Stimulated activated CD4-positive, alpha-beta T cell treated with anti-CD3 and anti-CD28 coated beads, Interleukin-1b, Interleukin-23, amount 100 ng/mL, for 4 hours (primary cell): Measurements from ENCODE around the gene FGFBP1.

ENCODE experiments used
- DNase-seq, 2 donors: peaks; one replicate each; pipeline ENCODE4 v3.0.0-alpha.2; 2020; ENCODE audit warnings: low read depth in 2 of 2

Gene FGFBP1

DNA sequence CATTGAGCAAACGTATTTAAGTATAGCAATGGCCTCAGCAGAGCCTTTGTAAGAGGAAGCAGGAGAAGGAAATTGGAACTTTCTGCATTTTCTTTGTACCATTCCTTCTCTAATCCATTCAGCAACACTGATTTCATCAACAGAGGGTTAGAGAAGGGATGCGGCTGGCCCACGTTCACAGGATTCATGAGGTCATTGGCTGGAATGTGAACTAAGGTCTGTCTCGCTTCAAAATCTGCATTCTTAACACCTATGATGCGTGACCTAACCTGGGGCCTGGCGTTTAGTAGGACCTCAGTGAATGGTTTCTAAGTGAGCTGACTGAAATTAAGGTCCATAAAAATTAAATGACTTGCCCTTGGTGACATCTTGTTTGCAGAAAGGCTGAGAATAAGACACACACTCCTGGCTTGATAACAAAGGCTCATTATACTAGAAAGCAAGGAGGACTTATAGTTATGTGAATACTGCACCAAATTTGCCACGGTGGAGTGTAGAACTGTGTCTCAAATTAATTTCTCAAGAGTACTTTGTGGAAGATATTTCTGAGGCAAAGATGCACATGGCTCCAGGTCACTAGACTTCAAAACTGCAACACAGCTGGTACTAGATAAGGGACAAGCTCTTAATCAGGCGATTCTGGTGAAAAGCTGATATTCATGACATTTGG, 25.4 kb downstream of the FGFBP1 start:
- DNase-seq = no peak

DNA sequence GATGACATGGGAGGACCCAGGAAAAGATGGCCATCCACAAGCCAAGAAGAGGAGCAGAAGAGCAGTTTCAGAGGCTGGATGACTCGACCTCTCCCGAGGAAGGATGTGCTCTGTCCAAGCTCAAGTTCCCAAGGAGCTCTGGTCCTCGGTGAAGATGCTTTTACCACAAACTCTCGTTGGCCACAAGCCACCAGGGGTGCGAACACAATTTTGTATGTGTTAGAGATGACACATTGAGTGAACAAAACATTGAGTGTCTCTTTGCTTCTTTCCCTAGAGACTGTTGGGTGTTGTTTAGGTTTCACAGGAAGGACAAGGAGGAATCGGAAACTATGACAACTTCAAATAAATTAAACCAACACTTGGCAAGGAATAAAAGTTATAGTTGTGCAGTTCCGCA, 26.3 kb downstream of the FGFBP1 start:
- no peak for DNase-seq

DNA sequence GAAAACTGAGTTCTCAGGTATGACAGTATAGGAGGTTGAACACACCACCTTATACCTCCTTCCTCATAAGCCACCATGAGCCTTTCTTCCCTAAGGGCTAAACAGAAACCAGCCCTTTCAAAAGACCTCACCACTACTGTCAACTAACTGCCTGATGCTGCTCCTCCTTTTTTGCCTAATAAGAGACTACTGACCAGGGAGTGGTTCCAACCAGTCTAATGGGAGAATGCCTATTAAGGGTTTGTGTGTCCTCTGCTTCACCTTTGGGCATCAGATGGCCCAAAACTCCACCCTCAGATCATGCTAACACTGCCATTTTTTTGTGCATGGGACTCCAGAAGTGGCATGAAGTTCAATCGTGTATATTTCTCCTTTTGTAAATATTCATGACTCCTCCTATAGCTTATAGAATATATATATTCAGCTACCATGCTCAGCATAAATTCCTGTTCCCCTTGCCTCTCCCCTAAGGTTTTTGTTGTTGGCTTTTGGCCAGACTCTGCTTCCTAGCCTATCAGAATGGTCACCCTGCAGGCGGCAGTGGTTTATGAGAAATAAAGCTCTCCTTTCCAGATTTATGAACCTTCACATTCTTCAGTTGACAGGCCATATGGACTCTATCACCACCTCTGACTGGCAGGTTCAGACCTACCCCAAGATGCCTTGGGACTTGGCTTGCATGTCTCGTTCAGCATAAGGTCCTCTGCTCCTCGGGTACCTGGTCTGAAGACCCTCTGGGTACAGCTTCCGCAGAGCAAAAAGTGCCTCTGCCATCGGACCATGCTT, 28.2 kb downstream of the FGFBP1 start:
- no peak for DNase-seq

DNA sequence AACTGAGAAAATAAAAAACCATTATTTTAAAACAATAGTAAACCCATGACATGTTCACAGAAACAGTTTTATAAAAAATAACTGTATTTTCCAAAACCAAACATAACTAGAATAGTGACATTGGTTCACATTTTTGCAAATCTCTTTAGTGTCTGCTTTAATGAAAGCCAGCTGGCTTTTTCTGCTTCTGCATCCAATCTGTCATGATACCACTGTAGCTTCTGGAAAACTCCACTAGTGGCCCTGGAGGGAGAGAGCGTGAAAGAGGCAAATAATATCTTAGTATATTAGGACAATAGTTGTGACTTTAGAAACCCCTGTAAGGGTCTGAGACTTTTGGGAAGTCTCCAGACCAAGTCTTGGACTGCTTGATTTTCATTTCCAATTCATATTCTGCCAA, 31.1 kb downstream of the FGFBP1 start:
- no peak for DNase-seq

DNA sequence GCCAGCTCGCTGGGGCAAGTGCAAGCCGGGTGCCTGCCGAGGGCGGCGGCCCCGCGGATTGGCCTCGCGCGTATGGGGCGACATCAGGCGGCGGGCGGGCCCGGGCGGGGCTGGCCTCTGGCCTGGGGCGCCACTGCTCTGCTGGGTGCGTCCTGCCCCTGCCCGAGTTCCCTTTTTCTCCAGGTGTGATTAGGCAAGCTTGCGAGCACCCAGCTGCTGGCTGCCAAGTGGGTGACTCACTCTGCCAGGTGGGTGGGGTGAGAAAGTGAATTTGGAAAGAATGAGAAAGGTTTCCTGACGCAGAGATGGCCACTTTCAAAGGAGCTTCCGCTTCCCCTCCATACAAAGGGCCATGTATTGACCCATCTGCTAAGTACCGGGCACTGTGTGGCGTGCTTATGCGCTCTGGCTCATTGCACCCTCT, 32.5 kb downstream of the FGFBP1 start:
- no peak for DNase-seq

DNA sequence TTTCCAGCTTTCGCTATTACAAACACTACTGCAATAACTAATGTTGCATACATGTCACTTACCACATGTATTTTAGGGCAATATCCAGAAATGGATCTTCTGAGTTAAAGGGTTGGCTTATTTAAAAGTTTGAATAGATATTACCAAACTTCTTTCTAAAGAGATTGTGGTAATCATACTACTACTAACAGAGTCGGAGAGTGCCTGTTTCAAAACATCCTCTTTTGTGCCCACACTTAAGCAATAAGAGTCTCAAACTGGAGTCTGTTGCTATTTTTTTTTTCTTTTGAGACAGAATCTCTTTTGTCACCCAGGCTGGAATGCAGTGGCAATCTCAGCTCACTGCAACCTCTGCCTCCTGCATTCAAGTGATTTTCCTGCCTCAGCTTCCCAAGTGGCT, 35.8 kb downstream of the FGFBP1 start:
- DNase-seq = no peak

DNA sequence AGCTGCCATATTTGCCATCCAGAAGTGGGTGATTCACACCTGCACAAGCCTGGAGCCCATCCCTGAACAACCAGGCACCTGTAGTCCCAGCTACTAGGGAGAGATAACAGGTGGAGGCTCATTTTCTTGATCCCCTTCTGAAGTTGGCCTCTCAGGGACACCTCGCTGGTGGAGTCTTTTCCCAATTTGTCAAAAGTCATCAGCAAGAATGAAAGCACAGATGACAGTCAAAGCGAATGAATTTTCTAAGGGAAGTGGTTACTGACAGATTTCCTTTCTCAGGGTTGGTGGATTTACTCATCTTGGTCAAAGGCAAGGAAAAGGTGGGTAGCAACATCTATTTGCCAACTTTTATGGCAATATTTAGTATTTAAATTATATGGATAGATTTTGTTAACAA, 36.5 kb downstream of the FGFBP1 start:
- DNase-seq = no peak

DNA sequence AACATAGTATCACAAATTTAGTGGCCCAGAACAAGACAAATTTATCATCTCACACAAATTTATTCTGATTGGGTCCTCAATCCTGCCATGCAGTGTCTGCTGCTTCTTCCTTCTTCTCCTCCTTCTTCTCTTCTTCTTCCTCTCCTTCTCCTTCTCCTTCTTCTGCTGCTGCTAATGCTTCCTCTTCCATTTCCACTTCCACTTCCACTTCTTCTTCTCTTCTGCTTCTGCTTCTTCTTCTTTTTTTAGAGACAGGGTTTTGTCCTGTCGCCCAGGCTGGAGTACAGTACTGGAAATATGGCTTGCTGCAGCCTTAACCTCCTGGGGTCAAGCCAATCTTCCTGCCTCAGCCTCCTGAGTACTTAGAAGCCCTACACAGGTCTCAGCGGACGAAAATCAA, 37.5 kb downstream of the FGFBP1 start:
- DNase-seq = no peak

DNA sequence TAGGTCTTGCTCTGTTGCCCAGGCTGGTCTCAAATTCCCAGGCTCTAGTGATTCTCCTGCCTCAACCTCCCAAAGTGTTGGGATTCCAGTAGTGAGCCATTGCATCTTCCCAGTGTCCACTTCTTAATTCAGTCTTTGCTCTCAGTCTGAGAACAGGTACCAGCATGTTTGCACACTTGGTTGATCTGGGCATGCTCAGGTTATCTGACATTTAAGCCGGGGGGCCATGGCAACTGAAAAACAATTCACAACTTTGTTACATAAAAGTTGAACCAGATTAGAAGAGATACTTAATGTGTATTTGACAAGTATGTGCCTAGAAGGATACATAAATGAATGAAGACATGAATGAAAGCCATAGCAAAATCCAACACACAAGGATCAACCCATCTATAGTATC, 39.0 kb downstream of the FGFBP1 start:
- no peak for DNase-seq

DNA sequence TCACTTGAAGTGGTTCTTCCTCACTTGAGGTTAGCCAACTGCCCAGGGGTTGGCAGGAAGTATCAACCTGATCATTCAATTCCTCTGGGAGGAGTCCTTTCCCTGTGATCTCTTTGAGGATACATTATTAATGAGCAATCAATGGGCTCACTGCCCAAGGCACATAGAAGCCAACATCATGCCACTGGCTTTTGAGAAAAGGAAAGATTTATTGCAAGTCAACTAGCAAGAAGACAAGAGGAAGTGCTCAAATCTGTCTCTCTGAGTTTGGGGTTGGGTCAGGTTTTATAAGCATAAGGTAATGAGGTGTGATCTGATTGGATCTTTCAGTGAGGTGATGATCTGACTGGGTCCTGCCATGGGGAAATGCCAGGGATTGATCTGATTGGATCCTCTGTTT, 39.6 kb downstream of the FGFBP1 start:
- DNase-seq = no peak

DNA sequence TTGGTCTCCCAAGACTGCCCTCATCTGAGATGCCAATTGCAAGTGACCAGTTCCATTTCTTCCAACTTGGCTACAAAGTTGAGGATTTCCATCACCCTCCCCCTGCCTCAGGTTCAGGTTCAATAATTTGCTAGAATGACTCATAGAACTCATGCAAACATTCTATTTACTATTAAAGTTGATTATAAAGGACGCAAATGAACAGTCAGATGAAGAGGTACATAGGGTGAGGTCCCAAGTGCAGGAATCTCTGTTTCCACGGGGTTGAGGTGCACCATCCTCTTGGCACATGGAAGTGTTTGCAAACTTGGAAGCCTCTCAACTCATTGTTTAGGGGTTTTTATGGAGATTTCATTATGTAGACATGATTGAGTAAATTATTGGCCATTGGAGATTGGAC, 41.0 kb downstream of the FGFBP1 start:
- DNase-seq = no peak

DNA sequence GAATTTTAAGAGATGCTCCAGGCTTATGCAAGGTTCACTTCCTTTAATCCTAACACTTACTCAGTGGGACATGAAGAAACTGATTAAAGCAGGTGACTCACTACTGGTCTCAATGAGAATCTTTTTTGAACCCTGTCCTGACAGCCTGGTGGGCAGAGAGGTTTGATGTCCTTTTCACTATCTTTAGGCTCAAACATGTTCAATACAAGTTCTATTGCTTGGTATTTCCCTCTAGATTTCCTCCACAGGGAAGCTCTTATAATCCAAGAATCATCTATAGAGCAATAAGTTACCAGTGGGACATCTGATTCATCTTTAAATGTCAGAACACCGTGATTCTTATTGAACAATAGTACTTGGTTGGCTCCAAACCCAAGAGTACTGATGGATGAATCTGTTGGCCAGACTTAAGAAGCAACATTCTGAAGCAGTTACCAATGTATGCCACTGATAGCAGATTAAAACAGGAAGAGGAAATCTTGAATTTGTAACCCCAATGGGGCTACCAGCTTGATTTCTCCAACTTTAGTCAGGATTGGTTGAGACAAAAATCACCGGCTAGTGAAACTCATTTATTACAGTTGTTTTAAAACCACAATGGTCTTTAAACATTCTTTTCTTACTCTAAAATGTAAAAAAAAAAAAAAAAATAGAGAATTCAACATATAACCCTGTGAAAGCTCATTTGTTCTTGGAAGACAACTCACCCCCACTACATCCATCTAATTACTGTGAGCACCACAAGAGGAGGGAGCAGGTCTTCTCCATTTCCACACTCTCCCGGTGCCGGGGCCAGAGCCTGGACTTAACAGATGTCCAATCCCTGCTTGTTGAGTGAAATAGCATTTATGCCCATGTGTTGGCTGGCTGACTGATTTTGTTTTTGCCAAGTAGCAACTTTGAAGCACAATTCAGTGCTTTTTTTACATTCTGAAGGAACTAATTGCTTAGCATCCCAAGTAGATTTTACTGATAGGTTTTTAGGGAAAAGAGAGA, 43.3 kb downstream of the FGFBP1 start:
- DNase-seq = no peak

DNA sequence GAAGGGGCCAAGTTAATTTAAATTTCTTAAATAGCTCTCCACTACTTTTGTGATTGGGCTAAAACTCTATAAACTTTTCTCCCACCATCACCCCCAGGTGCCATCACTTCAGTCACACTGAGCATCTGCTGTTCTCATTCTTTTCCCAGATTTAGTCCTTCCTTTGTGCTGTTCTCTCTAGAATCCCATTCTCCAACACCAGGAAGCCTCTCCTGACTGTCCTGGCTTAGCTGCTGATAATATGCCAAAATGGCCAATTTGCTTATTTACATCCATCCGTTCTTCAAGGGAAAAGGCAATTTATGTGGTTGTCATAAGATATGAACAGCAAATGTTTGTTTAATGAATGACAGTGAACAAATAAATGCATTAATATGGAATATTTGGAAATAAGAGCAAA, 44.1 kb downstream of the FGFBP1 start:
- DNase-seq = no peak

DNA sequence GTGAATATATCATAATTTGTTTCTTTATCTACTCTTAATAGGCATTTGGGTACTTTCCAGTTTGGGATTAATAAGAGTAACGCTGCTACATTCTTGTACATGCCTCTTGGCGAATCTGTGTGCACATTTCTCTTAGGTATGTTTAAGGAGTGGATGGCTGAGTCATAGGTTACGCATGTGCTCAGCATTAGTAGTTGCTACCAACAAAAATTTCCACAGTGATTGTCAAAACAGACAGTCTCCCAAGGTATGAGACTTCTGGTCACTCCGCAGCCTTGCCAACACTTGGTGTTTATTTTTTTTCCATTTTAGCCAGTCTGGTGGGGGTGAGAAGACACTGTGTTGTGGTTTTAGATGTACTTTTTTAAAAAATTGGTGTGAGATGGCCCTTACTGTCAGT, 44.6 kb downstream of the FGFBP1 start:
- DNase-seq = no peak

DNA sequence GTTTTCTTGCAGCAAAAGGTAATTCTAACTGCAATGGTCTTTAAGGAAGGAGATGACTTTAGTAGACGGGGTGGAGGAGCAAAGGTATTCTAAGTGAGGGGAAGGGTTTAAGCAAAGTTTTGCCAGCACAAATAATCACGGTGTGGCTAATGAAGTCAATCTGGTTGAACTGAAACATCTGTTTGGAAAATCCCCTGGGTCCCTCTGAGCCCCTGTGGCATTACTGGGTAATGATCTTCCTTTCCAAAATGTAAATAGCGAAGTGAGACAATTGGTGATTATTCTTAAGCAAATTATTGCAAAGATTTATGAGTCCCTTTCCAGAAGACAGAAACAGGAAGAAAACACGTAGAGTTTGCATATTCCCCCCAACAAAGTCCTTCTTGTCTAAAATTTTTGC, 47.2 kb downstream of the FGFBP1 start:
- DNase-seq = no peak

DNA sequence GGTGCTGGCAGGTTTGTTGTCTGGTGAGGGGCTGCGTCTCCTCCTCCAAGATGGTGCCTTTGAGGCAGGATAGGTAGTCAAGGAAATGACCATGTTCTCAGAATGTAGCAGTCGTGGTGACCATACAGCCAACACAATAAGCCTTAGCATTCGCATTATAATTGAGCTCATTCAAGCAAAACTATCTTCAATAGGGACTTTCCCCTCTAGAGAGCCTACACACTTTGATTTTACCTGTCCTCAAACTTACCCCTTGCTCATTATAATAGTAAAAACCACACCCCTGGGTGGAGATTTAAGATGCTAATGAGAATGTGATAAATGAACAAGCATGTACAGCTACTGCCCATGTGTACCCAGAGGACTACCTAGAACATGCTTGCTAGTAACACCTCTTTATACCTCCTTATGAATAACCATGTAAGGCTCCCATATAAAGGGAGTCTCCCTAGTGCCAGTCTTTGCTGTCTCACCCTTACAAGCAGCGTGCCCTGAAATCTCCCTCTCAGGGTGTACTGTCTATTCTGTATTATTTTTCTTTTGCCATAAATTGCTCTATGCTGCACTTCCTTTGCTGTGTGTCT, 48.2 kb downstream of the FGFBP1 start:
- no peak for DNase-seq

DNA sequence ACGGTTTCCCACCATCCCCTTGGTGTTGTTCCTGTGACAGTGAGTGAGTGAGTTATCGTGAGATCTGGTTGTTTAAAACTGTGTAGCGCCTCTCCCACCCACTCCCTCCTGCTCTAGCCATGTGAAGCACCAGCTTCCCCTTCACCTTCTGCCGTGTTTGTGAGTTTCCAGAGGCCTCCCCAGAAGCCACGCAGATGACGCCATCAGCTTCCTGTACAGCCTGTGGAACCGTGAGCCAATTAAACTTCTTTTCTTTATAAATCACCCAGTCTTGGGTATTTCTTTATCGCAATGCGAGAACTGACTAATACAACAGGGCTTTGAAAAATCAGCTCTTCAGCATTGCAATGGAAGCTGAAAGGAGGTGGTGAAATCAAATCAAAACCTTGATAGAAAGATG, 50.0 kb downstream of the FGFBP1 start:
- no peak for DNase-seq
